GM18951 (cell line): Measurements from ENCODE around the gene SYNDIG1L.
"Not testable (repeated sequence)": the region's sequence is repeated elsewhere in the genome, so short reads cannot be mapped to it uniquely, and the experiment has no call there.

Source experiments
- POLR2A ChIP-seq: IDR thresholded peaks from 4 replicates; pipeline ENCODE4 v1.6.1; 2011; ENCODE audit warnings: mild to moderate bottlenecking; ENCODE audit not compliant: insufficient read length, insufficient read depth; ENCODE audit errors: extremely low read depth
- in situ Hi-C: fragments of 300-500 bp; cut with MboI; formaldehyde crosslinking; loops from one replicate; pipeline ENCODE4 v1.12.0; 2022; ENCODE audit warnings: low sequenced_read_pairs, mixed read lengths, inconsistent platforms; ENCODE audit not compliant: unreplicated experiment

SYNDIG1L gene

GRCh38 chr14:74456684-74457564 lies 30.9 kb upstream of the SYNDIG1L start:
- no peak for TF ChIP-seq POLR2A
- in situ Hi-C loops: no loop called here

GRCh38 chr14:74454397-74454796 lies 28.4 kb upstream of the SYNDIG1L start:
- in situ Hi-C loops: not testable (repeated sequence)

GRCh38 chr14:74444866-74445265 lies 18.9 kb upstream of the SYNDIG1L start:
- no peak for TF ChIP-seq POLR2A
- in situ Hi-C loops: no loop called here

- TF ChIP-seq POLR2A: no peak
- in situ Hi-C loops: no loop called here
These were observed 16.7 kb upstream of the SYNDIG1L start for GRCh38 chr14:74442757-74443156.

- in situ Hi-C loops: no loop called here
- no peak for TF ChIP-seq POLR2A
These were observed 15.1 kb upstream of the SYNDIG1L start for GRCh38 chr14:74441113-74441512.

GRCh38 chr14:74438351-74438915 lies 12.4 kb upstream of the SYNDIG1L start:
- TF ChIP-seq POLR2A: no peak
- in situ Hi-C loops: no loop called here

GRCh38 chr14:74437496-74438053 lies 11.6 kb upstream of the SYNDIG1L start:
- no peak for TF ChIP-seq POLR2A

GRCh38 chr14:74434294-74434693 lies 8.3 kb upstream of the SYNDIG1L start:
- in situ Hi-C loops: no loop called here
- TF ChIP-seq POLR2A: no peak

More at GRCh38 chr14:74437496-74438053, 11.6 kb upstream of the SYNDIG1L start:
- in situ Hi-C loops: no loop called here

- TF ChIP-seq POLR2A: no peak
- in situ Hi-C loops: no loop called here
These were observed 4.0 kb upstream of the SYNDIG1L start for GRCh38 chr14:74429991-74430390.

GRCh38 chr14:74429221-74429691 lies 3.2 kb upstream of the SYNDIG1L start:
- in situ Hi-C loops: no loop called here

GRCh38 chr14:74427651-74428050 lies 1.6 kb upstream of the SYNDIG1L start:
- in situ Hi-C loops: no loop called here

More at GRCh38 chr14:74429221-74429691, 3.2 kb upstream of the SYNDIG1L start:
- TF ChIP-seq POLR2A: no peak

GRCh38 chr14:74425525-74426201 lies 347 bp downstream of the SYNDIG1L start:
- TF ChIP-seq POLR2A: no peak
- in situ Hi-C loops: no loop called here

More at GRCh38 chr14:74427651-74428050, 1.6 kb upstream of the SYNDIG1L start:
- no peak for TF ChIP-seq POLR2A

GRCh38 chr14:74424606-74425005 lies 1.4 kb downstream of the SYNDIG1L start:
- TF ChIP-seq POLR2A: no peak
- in situ Hi-C loops: no loop called here

GRCh38 chr14:74423246-74423645 lies 2.8 kb downstream of the SYNDIG1L start:
- TF ChIP-seq POLR2A: no peak
- in situ Hi-C loops: no loop called here

- no peak for TF ChIP-seq POLR2A
- in situ Hi-C loops: no loop called here
These were observed 4.0 kb downstream of the SYNDIG1L start for GRCh38 chr14:74421981-74422380.
